Superior temporal gyrus (tissue), 1 donor: ENCODE data around the gene HNF1B.
"Not testable (repeated sequence)": the region's sequence is repeated elsewhere in the genome, so short reads cannot be mapped to it uniquely, and the experiment has no call there.

Experiments used
- DNase-seq: peaks from one replicate; pipeline ENCODE4 v3.0.0-alpha.2; 2016; ENCODE audit errors: extremely low spot score

Gene HNF1B

DNA sequence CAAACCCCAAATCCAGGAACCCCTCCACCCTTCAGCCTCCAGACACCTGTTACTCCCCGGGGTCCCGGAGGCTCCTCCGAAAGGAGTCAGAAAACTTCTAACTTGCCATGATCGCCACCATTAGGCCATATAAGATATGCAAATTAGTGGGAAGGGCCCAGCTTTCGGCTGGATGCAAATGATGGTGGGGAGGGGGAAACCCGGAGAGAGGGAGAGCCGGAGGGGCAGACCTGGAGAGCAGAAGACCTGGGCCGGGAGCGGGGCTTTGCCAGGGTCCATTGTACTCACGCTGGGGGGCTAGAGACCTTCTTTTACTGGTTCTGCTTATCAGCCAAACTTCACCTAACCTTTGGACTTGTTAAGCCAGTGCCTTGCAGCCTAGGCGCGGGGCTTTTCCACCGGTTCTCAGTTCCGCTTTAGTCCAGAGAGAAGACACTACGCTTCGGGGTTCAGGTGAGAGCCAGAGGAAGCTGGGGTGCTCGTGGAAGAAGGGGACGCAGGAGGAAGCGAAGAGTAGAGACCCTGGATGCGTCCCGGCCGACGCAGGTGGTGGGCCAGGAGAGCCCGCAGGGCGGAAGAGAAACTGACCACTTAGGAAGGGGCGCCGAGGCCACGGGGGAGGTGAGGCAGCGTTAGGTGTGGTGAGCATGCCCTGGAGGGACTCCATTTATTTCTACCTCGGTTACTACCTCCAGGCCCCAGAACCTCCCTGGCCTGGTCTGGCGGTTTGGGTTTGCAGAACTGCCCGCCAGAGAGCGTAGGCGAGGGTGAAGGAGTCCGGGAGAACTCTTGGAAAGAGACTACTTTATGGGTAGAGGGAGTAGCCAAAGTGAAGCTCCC lies at the start of gene HNF1B:
HNF1B (minus strand) TSS at position 99 of the 840 bp plus-strand sequence. CDS start 175 bp downstream, outside the sequence.
- DNase-seq = no peak

GRCh38 chr17:37792787-37793186 lies 47.9 kb upstream of the HNF1B start:
- no peak for DNase-seq

- DNase-seq = no peak
Observed at GRCh38 chr17:37791447-37792399, 46.9 kb upstream of the HNF1B start.

DNA sequence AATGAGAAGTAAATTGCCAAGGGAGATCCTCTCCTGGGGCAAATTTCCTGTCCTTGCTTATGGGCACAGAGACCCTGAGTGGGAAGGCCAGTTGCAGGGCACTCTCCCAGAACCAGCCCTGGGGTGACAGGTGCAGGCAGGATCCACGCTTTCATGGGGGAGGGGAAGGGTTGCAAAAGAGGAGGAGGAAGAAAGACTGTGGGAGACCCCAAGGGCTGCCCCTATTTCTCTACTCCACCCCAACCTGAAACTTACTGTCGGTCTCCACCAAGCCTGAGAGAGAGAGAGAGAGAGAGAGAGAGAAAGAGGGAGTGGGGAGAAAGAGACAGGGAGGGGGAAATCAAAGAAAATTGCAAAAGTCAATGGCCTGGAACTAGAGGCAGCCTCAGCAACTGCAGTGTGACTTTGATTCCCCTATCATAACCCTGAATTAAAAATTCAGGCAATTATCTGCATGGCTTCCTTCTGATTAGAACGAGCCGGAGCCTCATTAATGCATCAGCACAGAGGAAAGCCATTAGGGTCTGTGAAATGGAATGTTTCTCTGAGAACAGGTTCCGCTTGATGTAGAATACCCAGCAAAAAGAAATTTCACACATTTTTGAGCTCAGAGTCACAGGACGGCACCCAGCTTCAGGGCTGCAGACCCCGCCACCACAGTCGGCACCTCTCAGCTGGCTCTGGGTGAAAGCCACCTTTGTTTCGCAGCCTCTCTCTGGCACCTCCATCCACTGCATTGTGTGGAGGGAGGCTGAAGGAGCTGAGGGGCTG lies 45.1 kb upstream of the HNF1B start:
- no peak for DNase-seq

DNA sequence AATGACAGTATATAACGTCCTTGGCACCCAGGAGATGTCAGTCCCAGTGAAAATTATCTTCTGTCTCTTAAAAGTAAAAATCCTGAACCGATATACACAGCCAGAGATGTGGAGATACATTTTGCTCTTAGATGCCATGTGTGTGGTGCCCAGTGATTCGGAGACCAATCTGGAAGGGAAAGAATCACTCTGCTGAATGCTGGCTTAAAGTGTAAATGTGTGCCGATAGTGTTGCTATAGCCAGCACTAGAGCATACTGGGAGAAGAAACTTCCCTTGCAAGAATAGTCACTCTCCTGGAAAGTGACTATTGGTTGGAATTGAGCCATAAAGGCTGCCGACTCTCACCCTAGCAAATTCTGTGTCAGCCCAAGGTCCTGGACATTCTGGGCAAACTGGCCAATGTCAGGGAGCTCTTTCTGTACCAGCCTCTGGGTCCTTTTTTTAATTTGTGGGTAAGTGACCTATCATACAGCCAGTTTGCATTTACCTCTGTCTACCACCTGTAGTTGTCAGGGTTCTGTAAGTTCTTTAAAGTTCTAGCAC lies 44.2 kb upstream of the HNF1B start:
- DNase-seq = no peak

DNA sequence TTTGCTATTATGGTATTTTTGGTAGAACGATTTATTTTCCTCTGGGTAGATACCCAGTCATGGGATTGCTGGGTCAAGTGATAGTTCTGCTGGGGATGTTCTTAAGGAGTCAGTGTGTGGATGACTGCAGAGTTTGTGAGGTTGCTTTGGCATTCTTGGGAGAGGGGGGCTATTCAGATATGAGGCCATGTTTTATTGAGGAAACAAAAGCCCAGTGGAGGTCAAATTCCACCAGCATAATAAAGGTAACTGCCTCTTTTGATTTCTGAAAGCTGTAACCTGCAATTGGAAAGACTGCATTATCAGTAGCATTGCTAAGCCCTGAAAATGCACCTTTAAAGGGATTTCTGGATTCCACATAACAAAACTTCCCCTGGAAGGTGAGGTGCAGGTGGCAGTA lies 43.7 kb upstream of the HNF1B start:
- DNase-seq = no peak

DNA sequence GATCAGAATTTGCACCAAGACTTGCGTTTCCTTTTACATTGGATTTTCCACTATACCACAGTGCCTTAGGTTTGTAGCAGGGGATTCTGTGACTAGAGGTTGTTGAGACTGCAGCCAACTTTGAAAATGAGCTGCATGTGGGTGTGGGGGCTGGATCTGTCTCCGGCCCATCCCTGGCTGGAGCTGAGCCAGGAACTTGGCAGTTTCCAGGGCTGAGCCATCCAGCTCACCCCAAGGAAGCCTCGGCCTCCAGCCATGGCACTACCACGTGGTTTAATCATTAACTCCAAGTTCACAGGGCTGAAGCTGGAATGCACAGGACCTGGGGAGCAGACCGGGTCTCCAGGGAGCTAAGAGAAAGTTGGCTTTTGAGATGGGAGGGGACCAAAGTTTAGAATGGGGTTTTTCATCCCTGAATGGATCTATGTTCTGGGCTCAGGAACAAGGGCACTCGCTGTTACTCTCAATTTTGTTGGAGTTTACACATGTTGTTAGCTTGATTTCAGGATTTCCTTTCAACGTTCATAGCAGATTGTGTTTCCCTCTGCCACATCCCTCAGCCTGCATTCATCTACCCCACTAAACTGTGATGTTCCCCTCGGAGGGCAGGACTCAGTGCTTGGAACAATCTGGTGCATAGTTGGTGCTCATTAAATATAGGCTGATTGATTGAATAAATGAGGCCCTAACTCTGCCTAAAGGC lies 42.3 kb upstream of the HNF1B start:
- no peak for DNase-seq

DNA sequence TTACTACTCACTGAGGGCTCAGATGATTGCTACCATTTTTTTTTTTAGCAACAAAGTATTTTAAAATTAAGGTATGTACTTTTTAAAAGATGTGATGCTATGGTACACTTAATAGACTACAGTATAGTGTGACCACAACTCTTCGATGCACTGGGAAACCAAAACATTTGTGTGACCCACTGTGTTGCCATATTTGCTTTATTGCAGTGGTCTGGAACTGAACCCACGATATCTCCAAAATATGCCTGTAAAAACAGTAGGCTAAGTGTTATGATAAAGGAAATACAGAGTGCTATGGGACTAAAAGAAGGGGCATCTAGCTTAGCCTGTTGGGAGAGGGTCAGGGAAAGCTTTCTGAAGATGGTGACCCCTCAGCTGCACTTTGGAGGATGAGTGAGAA lies 41.6 kb upstream of the HNF1B start:
- DNase-seq = no peak

- not testable (repeated sequence) for DNase-seq
Observed at GRCh38 chr17:37782460-37782859, 37.6 kb upstream of the HNF1B start.

DNA sequence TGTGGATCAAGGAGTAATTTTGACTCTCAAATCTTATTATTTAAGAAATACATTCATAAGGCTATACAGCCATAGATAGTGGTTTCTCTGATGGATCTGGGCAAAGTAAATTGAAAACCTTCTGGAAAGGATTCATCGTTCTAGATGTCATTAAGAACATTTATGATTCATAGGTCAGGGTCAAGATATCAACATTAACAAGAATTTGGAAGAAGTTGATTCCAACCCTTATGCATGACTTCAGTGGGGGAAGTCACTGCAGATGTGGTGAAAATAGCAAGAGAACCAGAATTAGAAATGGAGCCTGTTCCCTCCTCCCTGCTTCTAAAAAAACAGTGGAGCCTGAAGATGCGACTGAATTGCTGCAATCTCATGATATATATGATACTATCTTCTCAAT lies 36.6 kb upstream of the HNF1B start:
- no peak for DNase-seq

DNA sequence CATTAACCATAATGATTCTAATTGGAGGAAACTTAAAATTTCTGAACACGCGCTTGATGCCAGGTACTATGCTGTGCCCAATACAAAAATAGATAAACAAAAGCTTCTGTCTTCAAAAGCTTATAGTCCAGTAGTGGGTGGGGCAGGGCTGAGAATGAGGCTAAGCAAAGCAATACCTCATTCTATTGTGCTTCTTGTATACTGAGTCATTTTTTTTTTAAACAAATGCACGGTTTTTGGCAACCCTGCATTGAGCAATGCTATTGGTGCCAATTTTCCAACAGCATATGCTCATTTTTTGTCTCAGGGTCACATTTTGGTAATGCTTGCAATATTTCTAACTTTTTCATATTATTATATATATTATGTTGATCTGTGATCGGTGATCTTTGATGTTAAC lies 34.7 kb upstream of the HNF1B start:
- no peak for DNase-seq

GRCh38 chr17:37774504-37774903 lies 29.6 kb upstream of the HNF1B start:
- DNase-seq = no peak

- no peak for DNase-seq
Observed at GRCh38 chr17:37772982-37773381, 28.1 kb upstream of the HNF1B start.

DNA sequence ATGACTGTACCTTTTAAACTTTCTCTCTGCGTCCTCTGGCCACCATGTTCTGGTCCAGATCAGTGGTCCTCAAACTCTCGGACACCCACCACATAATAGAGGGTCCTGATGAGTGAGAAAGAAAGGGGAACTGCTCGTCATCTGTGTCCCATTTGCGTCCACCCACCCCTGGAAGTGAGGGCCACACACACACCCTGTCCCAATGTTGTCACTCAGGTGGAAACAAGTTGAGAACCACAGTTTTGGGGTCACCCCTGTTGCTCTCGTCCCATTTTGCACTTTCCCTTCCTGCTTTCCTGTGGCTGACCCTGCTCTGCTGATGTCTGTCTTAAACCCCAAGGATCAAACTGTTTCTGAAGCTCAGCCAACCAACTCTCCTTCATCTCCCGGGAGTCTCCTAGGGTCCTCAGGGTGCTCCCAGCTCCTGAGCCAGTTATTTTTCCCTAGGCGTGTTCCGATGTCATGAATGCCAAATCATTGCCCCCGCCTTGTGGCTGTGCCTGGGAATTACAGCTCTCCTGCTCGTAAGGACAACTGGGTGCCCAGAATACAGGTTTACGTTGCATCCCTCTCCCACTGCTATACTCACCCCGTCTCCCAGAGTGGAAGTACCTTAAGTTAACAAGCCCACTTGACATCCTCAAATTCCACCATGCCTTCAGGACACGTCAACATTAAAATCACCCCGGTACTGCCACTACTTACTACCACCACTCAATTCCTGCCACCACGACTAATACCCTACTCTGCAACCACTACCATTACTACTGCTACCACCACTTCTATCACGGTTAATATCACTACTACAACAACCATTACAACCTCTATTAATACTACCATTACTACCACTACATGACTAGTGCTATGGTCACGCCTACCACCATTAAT lies 26.0 kb upstream of the HNF1B start:
- peak; percentile 28 for DNase-seq

DNA sequence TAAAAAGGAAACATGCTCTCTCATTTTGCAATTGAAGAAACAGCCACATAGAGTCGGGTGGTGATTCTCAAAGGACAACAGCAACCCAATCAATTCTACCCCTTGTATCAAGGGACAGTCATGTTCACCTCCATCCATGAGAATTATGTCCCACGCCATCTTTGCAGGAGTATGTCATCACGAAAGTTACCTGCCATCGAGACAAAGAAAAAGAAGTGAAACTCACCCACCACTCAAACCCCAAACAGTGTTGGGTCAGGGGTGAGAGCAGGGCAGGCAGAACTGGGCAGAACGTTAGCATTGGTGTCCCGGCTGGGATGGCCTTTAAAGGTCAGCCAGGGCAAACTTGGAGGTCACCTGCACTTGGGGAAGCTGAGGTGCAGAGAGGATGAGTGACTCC lies 24.2 kb upstream of the HNF1B start:
- no peak for DNase-seq

DNA sequence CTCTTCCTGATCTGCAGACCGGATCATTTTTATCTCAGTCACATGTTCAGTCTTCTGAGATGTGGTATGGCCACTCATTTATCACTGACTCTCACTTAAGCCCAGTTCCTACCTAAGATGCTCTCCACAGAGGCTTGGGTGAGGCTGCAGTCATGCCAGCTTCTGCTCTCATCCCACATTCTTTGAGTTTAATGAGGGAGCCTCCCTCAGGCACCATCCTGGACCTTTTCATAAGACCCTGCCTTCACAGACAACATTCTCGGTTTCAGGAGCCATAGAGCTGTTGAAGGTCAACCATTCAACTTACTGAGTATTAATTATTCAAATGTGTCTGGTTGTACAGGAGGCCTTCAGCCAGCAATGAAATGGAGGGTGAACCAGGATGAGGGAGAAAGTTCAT lies 23.6 kb upstream of the HNF1B start:
- DNase-seq = no peak

DNA sequence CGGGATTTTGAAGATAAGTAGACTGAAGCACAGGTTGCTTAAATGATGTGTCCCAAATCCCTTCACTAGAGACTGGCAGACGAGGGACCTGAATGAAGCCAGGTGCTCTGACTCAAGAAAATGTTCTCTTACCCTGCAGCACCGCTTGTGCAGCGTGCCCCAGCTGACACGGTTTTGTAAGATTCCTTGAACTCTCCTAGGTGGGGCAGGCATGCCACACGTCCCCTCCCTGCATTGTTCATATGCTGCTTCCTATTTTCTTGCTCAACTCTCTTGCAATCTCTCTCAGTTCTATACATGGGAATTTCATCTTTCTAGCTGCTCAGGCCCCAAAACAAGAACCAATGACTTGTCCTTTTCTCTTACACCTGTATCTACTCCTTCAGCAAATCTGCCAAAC lies 22.1 kb upstream of the HNF1B start:
- DNase-seq = no peak

GRCh38 chr17:37764383-37764782 lies 19.5 kb upstream of the HNF1B start:
- DNase-seq = no peak

GRCh38 chr17:37762666-37763065 lies 17.8 kb upstream of the HNF1B start:
- DNase-seq = no peak

GRCh38 chr17:37761961-37762360 lies 17.1 kb upstream of the HNF1B start:
- no peak for DNase-seq
